Activated naive CD4-positive, alpha-beta T cell (primary cell): ENCODE data around the gene ADAMTS13.
A peak's percentile ranks its signal among the peaks of the same experiment; 100 is the strongest.
"Not testable (repeated sequence)": the region's sequence is repeated elsewhere in the genome, so short reads cannot be mapped to it uniquely, and the experiment has no call there.

Experiments used
- DNase-seq, 4 experiments: peaks; one replicate each; lab custom pipeline; 2025; lab: John Stamatoyannopoulos, UW

The ADAMTS13 gene

DNA sequence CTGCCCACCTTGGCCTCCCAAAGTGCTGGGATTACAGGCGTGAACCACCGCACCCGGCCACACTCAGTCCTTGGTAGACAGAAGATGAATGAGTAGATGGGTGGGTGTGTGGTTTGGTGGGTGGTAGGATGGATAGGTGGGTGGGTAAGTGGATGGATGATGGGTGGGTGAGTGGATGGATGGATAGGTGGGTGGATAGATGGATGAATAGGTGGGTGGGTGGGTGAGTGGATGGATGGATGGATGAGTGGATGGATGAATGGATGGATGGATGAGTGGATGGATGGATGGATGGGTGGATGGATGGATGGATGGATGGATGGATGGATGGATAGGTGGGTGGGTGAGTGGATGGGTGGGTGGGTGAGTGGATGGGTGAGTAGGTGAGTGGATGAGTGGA is 29.9 kb upstream of the ADAMTS13 start:
- DNase-seq = not testable (repeated sequence)

GRCh38 chr9:133393399-133393798 is 28.8 kb upstream of the ADAMTS13 start:
- no peak for DNase-seq

DNA sequence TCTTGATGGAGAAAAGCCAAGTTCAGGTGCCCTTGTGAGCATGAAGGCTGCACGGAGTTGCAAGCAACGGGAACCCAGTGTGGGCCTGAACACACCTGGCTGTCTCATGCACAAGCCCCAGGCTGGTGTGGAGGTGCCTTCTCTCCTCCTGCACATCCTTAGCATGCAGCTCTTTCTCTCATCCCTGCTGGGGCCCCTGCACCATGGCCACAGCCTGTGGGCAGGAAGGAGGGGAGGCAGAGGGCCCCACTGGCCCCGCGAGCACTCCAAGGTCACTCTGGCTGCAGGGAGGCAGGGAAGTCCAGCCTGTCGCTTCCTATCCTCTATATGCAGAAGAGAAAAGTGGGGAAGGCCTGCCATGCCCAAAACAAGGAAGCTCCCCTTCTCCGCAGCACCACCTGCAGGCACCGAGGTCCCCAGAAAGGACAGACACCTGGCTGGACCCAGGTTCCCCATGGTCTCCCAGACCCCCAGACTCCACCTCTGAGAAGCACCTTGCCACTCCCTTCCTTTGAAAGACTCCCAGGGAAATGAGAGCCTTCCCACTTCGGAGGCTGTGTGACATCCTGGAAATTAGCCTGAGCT is 27.4 kb upstream of the ADAMTS13 start:
- no peak for DNase-seq

DNA sequence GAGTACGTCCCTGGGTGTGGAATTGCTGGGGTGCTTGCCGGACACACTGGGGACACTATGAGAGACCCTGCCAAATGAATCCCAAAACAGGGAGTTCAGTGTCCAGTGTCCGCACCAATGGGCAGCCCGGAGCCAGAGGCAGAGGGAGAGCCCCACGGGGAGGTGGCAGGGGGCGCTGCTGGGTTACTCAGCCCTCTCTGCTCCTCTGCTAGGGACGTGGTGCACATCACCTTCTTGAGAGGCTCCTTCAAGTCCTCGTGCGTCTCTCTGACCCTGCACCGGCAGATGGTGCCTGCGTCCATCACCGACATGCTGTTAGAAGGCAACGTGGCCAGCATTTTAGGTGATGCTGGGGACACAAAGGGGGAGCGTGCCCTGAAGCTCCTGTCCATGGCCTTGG is 25.2 kb upstream of the ADAMTS13 start:
- DNase-seq = no peak

- no peak for DNase-seq
Observed at GRCh38 chr9:133397370-133397769, 24.8 kb upstream of the ADAMTS13 start.

- no peak for DNase-seq
Observed at GRCh38 chr9:133397895-133398294, 24.3 kb upstream of the ADAMTS13 start.

DNA sequence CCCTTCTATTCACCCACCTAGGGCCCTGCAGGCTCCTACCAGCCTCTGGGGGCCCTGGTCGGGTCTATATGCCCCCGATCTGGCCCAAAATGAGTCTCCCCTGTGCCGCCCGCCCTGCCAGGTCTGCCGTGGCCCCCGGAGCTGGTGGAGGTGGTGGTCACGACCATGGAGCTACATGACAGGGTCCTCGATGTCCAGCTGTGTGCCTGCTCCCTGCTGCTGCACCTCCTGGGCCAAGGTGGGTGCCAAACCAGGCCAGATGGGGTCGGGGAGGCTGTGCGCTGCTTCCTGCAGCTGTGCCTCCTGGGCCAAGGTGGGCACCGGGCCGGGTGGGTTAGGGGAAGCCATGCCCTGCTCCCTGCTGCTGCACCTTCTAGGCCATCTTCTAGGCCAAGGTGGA is 21.9 kb upstream of the ADAMTS13 start:
- no peak for DNase-seq

DNA sequence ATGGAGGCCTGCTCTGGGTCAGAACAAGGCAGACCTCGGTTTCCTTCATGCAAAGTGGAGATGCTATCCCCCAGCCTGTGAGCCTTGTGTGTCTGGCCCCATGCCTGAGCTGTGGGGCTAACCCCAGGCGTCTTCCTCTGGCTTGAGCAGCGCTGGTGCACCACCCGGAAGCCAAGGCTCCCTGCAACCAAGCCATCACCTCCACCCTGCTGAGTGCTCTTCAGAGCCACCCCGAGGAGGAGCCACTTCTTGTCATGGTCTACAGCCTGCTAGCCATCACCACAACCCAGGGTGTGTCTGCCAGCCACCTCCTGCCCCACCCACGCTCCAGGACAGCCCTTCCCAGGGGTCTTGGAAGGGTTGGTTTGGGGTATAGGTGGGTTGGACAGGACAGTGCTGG is 20.6 kb upstream of the ADAMTS13 start:
- DNase-seq = no peak

DNA sequence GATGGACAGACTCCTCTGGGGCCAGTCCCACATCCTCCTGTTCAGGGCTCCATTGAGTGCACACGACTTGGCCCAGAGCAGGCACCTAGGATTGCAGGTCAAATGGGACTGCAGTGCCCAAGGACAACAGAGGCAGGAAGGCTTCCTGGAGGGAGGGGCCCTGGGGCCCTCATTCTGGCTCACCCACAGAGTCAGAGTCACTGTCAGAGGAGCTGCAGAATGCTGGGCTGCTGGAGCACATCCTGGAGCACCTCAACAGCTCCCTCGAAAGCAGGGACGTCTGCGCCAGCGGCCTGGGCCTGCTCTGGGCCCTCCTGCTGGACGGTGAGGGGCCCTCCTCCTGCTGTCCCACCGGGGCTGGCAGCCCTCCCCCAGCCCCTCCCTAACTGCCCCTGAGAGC is 19.5 kb upstream of the ADAMTS13 start:
- no peak for DNase-seq

GRCh38 chr9:133403766-133404453 is 18.3 kb upstream of the ADAMTS13 start:
- DNase-seq = peak in 3 of 4 experiments; percentile 8 to 56 (median 24)

- DNase-seq = no peak
Observed at GRCh38 chr9:133404454-133405002, 17.6 kb upstream of the ADAMTS13 start.

- DNase-seq = no peak
Observed at GRCh38 chr9:133405508-133406438, 16.4 kb upstream of the ADAMTS13 start.

GRCh38 chr9:133406480-133407307 is 15.5 kb upstream of the ADAMTS13 start:
- DNase-seq = peak; percentile 29 to 69 (median 56)

DNA sequence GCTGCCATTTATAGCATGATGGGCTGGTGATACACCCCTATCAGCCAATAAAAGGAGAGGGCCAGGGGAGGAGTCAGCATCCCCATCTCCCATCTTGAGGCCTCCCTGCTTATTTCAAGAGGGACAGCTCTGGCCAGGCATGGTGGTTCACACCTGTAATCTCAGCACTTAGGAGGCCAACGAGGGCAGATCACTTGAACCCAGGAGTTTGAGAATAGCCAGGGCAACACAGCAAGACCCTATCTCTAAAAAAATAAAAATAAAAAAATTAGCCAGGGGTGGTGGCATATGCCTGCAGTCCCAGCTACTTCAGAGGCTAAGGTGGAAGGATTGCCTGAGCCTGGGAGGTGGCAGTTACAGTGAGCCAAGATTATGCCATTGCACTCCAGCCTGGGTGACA is 14.1 kb upstream of the ADAMTS13 start:
- no peak for DNase-seq

DNA sequence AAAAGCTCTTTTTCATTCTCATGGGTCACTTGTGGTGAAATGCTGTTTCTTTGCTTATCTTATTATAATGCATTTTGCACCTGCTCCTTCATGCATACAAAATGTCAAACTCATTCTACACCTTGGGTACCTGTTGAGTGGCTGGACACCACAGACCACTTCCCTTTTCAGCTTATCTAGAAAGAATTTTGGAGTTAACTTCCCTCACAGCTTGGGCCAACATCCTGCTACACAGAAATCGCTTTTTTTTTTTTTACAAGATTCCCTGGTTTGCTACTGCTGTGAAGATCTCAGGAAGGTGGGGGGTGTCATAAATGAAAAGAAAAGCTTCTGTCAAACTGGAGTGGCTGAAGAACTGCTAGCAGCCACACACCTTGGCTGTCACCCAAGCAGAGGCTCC is 7.0 kb upstream of the ADAMTS13 start:
- DNase-seq = no peak

DNA sequence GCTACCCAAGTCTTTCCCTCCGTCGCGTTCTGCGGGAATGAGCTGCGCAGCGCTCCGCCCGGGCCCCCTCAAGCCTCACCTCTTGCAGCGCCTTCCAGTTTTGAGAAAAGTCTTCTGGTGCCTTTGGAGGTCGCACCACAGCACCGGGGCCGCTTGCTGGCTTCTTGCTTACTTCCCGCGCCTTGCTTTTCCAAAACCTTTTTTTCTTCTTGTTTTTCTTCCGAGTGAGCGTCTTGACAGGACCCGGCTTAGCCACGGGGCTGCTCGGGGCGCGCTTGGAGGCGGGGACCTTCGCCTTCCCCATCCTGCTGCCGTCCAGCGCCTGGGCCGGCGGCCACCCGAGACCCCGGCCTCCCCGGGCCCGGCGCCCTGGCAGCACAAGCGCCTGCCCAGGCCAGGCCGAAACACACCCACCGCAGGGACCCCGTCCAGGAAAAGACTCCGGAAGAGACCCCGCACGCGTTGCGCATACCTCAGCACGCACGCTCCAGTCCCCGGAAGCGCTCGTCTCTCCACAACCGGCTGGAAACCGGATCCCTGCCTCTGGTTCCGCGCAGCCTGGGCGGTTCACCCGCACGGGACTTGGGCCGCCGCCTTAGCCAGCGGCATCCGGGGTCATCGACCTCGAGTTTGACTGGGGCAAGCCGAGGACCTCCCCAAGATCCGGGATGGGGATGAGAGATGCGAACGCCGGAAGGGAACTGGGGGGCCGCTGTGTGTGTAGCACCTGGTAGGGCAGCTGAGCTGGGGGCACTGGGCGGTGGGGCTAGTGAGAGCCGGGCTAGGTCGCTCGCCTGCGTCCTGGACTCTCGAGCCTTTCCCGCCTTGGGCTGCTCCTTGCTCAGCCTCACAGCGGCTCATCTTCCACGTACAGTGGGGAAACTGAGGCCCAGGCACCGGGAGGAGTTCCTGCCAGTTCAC is 4.4 kb upstream of the ADAMTS13 start, which contains the start of gene REXO4:
Gene REXO4, minus strand, starts transcription at position 470 of the 921 bp plus-strand sequence. Its CDS starts 166 bp downstream, at position 304.
- DNase-seq = peak; percentile 63 to 78 (median 73)

DNA sequence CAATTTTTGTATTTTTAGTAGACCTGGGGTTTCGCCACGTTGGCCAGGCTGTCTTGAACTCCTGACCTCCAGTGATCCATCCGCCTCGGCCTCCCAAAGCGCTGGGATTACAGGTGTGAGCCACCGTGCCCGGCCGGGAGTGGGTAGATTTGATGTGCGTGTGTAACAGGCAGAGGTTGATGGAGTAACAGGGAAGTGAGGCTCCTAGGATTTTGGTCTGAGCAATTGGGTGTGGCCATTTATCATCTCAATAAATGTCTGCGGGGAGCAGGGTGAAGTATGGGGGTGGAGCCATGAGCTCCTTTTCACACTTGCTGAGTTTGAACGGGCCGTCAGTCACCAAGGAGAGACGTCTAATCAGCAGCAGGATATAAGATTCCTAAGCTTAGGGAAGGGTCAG is 3.2 kb upstream of the ADAMTS13 start:
- no peak for DNase-seq

- no peak for DNase-seq
Observed at GRCh38 chr9:133420392-133420827, 1.8 kb upstream of the ADAMTS13 start.

GRCh38 chr9:133423216-133423615 is 1.0 kb downstream of the ADAMTS13 start:
- no peak for DNase-seq

GRCh38 chr9:133424187-133424586 is 2.0 kb downstream of the ADAMTS13 start:
- DNase-seq = no peak
